ENCODE measurements around the gene ARG2.

- TF ChIP-seq, protein P1, sequence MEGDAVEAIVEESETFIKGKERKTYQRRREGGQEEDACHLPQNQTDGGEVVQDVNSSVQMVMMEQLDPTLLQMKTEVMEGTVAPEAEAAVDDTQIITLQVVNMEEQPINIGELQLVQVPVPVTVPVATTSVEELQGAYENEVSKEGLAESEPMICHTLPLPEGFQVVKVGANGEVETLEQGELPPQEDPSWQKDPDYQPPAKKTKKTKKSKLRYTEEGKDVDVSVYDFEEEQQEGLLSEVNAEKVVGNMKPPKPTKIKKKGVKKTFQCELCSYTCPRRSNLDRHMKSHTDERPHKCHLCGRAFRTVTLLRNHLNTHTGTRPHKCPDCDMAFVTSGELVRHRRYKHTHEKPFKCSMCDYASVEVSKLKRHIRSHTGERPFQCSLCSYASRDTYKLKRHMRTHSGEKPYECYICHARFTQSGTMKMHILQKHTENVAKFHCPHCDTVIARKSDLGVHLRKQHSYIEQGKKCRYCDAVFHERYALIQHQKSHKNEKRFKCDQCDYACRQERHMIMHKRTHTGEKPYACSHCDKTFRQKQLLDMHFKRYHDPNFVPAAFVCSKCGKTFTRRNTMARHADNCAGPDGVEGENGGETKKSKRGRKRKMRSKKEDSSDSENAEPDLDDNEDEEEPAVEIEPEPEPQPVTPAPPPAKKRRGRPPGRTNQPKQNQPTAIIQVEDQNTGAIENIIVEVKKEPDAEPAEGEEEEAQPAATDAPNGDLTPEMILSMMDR (IDR thresholded peaks at IDR 0.05; ENCODE audit: low read depth, low read length, poor library complexity, severe bottlenecking) = no peak
- TF ChIP-seq EZH2phosphoT487 (IDR thresholded peaks at IDR 0.05; ENCODE audit: borderline replicate concordance, low read length) = no peak
Measured at GRCh38 chr14:67607646-67608045, 12.1 kb upstream of the ARG2 start.
